Measurements from ENCODE around the gene KCTD10.

Gene KCTD10

DNA sequence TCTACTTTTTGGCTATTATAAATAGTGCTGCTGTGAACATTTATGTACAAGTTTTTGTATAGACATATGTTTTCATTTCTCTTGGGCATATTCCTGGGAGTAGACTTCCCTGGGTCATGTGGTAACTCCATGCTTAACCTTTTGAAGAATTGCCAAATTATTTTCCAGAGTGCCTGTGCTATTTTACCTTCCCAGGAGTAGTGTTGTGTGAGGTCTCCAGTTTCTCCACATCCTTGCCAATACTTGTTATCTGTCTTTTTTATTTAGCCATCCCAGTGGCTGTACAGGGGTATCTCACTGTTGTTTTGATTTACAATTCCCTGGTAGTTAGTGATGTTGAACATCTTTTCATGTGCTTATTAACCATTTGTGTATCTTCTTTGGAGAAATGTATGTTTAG, 19.2 kb upstream of the KCTD10 start:
- no peak for DNase-seq
- intact Hi-C loops (cut with DNase I) = no loop called here

DNA sequence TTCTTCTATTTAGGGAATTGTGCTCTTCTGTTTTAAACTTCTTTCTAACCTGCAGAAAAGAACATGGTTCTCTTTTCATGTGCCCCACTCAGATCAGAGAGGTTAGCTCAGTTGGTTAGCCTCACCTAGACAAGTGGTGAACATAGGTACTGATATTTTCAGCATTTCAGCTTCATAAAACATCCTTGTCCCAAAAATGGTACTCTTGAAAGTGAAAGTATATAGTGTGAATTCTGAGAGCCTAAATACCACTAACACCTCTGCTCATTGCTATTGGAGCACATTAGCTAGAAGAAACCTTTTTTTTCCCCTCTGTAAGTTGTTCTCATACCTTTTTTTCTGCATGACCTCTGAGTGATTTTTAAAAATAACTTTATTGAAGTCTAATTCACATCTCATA, 17.9 kb upstream of the KCTD10 start:
- intact Hi-C loops (cut with DNase I) = no loop called here
- DNase-seq = no peak

DNA sequence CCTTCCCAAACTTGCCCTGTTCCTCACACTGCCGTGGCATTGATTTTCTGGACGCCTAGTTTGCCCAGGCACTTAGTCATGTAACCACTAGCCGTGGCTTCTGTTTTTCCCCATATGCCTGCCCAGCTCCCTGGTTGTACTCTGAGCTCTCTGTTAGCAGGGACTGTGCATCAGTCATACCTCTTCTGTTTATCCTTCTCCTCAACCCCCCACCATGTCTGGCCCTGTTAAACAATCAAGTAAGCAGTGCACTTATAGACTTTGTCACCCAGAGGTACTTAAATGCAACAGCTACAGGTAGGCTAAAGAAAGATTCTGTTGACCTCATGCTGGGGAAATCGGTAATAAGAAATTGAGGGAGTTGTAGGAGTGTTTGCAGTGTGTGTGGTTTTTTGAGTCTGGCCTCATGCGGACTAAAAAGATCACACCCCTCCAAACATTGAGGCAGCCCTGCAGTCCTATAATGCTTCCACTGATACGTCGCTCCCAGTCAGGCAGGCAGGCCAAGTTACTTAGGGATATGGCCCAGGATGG, 17.3 kb upstream of the KCTD10 start:
- DNase-seq = no peak
- intact Hi-C loops (cut with DNase I) = no loop called here

GRCh38 chr12:109493938-109494337, 16.8 kb upstream of the KCTD10 start:
- no peak for DNase-seq
- intact Hi-C loops (cut with DNase I) = no loop called here

DNA sequence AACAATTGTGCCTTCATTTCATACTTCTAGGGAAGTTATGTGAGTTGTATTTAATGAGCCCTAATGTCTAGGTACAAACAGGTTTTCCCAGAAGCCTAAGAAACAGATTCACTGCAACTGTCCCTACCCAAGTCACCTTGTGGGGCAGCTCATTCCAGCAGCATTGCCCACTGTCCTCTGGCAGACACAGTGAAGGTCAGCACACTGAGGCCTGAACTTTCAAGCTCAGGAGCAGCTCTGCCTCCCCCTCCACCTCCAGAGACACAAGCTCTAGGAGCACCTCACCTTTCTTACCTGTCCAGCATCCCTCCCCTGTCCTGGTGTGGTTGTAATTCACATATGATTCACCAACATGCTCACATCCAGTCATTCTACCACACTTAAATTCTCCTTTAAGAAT, 16.0 kb upstream of the KCTD10 start:
- no peak for DNase-seq
- intact Hi-C loops (cut with DNase I) = no loop called here

DNA sequence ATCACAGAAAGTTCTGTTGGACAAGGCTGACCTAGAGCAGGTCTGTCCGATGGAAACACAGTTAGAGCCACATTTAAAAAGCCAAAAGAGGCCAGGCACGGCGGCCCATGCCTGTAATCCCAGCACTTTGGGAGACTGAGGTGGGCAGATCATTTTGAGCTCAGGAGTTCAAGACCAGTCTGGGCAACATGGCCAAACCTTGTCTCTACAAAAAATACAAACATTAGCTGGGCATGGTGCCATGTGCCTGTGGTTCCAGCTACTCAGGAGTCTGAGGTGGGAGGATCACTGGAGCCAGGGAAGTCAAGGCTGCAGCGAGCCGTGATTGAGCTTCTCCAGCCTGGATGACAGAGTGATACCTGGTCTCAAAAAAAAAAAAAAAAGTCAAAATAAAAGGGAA, 15.3 kb upstream of the KCTD10 start:
- intact Hi-C loops (cut with DNase I) = no loop called here
- DNase-seq = no peak

- DNase-seq = no peak
Measured at GRCh38 chr12:109491671-109492070, 14.6 kb upstream of the KCTD10 start.

DNA sequence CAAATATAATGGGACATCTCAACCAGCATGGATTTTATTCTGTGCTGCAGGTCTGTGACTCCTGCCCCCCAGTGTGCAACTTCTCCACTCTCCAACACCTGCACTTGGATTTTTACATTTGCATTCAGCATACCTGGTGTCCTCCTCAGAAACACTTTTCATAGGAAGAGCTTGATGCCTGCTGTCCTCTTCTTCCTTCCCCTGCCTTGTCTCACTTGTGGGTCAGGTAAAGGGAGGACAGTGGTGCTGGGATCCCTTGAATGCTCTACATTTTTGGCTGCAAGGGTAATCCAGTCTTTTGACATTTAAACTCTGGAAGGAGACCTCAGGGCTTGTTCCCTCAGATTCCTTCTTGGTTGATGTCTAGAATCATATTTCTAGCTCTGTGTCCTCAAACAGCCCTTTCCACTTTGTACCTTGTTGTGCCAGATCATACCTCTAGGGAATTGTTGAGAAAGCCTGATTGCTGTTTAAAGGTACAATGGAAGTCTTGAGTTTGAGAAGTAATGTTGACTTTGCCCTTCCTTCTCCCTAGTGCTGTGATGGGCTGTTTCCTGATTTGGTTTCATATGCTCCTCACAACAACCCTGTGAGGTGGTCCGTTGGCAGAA, 13.0 kb upstream of the KCTD10 start:
- DNase-seq = no peak
- intact Hi-C loops (cut with DNase I) = no loop called here

More at GRCh38 chr12:109491671-109492070, 14.6 kb upstream of the KCTD10 start:
- intact Hi-C loops (cut with DNase I) = no loop called here

DNA sequence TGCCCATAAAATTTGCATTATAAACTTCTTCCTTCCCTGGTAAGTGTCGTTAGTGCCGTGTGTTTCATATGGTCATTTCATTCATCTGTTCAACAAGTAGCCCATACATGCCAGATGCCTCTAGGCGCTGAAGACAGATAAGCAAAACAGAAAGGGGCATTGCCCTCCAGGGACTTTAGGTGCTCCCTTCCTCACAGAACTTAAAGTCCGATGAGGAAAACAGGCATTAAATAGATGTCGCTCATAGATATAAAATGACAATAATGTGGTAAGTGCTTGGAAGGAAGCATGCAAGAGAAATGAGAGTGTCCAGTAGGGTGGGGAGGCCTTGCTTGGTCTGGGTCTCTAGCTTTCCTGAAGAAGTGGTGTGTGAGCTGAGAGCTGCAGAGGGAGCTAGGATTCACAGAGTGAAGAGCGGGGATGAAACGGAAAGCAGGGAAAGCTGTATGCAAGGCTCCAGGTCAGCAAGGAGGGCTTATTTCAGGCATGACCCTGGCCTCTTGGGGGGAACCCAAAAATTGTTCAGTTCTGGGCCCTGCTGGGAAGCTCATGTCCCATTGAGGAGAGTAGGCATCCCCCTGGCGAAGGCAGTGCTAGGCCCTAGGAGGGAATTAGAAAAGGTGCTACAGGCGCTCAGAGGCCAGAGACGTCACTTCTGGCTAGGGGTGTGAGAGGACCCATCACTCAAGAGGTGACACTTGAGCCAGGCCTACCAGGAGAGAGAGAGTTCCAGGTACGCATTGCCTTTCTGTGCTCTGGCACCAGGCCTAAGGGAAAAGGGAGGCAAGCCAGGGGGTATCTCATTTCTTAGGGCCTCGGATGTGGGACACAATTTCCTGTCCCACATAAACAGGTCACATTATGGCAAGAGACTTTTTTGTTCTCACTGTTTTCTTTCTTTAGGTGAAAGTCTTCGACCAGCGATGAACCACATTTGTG, 12.2 kb upstream of the KCTD10 start:
- no peak for DNase-seq
- intact Hi-C loops (cut with DNase I) = no loop called here

- intact Hi-C loops (cut with DNase I) = no loop called here
- no peak for DNase-seq
Measured at GRCh38 chr12:109488051-109488665, 11.1 kb upstream of the KCTD10 start.

DNA sequence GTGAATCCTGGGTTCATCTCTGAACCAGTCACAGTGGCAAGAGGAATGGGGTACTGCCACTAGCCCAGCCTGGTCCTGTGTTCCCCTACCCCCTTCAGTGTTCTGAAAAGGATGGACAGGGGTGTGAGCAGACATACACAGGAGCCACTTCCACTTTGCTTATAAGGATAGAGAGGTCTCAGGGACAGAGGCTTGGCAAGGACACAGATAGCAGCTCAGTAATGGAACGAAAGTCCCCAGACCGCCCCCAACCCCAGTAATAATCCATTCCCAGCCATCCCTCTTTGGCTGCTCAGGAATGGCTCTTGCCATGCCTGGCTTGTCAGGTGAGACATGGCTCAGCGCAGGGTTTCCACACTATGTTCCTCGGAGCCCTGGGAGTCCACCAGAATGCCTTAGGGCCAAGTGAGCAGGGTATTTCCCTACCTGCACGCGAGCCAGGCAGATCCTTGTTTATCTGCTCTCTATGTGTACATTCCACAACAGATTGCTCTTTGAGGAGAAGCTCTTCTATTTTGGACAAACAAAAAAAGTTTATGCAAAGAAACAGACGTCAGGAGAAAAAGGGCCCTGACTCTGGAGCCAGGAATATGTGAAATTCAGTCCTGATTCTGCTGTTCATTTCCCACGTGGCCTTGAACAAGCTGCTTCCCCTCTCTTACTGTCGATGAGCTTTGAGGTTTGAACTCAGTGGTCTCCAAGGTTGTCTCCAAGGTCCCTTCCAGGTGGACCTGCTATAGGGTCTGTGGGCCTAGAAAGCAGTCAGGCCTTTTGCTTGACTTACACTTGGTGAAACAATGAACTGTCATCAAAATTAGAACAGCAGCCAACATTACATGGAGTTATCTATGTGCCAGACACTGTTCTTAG, 10.3 kb upstream of the KCTD10 start:
- DNase-seq = no peak
- intact Hi-C loops (cut with DNase I) = no loop called here

GRCh38 chr12:109485201-109485600, 8.1 kb upstream of the KCTD10 start:
- no peak for DNase-seq
- intact Hi-C loops (cut with DNase I) = no loop called here

DNA sequence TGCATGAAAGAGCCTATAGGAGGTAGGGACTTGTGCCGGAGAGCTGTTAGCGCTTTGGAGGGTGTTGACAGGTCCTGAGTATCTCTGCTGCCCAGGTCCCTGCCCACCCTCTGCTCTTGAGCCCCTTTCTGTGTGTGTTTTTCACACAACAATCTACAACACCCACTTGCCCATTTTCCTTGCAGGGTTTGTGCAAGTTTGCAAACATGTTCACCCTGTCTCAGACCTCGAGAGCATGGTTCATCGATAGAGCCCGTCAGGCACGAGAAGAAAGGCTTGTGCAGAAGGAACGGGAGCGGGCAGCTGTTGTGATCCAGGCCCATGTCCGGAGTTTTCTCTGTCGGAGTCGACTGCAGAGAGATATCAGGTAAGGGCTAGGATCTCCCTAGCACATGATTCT, 6.2 kb upstream of the KCTD10 start:
- no peak for DNase-seq
- intact Hi-C loops (cut with DNase I) = no loop called here

DNA sequence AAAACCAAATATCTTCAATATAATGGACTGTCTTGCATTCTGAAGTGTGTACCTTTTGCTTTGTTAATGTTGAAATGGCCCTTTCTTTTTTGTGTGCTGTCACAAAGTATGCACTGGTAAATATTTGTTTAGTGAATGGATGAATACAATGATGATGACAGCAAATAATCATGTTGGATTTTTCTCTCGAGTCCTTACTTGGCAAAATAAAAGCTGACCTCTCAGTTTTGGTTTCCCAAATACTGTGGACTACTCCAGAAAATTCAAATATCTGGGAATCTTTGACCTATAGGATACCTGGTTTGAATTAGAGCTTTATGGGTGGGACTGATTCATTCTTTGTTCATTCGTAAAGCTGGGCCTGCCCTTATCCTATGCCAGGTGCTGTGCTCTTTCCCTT, 5.8 kb upstream of the KCTD10 start:
- no peak for DNase-seq
- intact Hi-C loops (cut with DNase I) = no loop called here

- intact Hi-C loops (cut with DNase I) = no loop called here
Measured at GRCh38 chr12:109482491-109482890, 5.4 kb upstream of the KCTD10 start.

GRCh38 chr12:109481863-109482262, 4.8 kb upstream of the KCTD10 start:
- no peak for DNase-seq
- intact Hi-C loops (cut with DNase I) = no loop called here

More at GRCh38 chr12:109482491-109482890, 5.4 kb upstream of the KCTD10 start:
- no peak for DNase-seq

- intact Hi-C loops (cut with DNase I) = no loop called here
- DNase-seq = no peak
Measured at GRCh38 chr12:109480356-109480755, 3.3 kb upstream of the KCTD10 start.

- intact Hi-C loops (cut with DNase I) = loop anchor here (5.0 kb wide), 1 partner anchor 52 kb away; no protein-coding TSS in a partner anchor
- DNase-seq = no peak
Measured at GRCh38 chr12:109479761-109480160, 2.7 kb upstream of the KCTD10 start.

GRCh38 chr12:109477963-109478315, 839 bp upstream of the KCTD10 start:
- no peak for DNase-seq
- intact Hi-C loops (cut with DNase I) = loop anchor here (5.0 kb wide), 1 partner anchor 51 kb away; no protein-coding TSS in a partner anchor

DNA sequence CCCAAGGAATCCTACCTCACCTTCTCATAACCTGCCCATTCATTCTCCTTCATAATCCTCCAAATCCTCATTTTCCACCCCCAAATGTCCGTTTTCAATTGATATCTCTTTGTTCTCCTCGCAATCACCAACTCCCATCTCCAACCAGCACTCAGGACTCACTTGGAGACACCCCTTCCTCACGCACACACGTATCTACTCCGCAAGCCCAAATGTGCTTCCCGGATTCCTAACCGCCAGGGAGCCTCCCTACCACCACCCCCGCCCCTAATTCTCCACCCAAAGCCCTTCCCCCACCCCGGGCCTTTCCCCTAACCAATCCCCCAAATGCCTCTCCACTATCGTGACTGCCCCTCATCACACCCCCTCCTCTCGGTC, 304 bp downstream of the KCTD10 start:
- intact Hi-C loops (cut with DNase I) = loop anchor here (5.0 kb wide), 1 partner anchor 49 kb away; no protein-coding TSS in a partner anchor
- DNase-seq = no peak
